ENCODE results near the gene DRAXIN. TPM values are rescaled to one million over a fixed set of nuclear protein-coding genes. Genes with fewer than 3 reads are reported as not detected.

DRAXIN gene
- total RNA-seq, 1 experiment from 2014 or later, result 0.02 TPM

DNA sequence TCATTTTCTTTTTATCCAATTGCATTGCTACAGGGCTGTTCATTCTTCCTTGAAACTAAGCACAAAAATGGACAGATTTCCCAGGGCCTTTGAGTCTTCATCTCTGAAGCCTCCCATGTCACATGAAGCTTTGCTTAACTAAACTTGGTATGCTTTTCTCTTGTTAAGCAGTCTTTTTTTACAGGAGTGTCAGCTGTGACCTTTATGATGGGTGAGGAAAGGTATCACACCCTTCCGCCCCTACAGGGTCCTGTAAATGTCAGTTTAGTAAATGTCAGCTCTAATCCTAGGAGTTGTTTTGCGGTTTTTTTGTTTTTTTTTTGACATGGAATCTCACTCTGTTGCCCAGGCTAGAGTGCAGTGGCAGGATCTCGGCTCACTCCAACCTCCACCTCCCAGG lies 41.8 kb downstream of the DRAXIN start:
- DNase-seq (ENCODE audit: extremely low read depth, low read depth), result no peak

- DNase-seq (ENCODE audit: extremely low read depth, low read depth), result no peak
These were observed 44.0 kb downstream of the DRAXIN start for GRCh38 chr1:11735531-11735853.

DNA sequence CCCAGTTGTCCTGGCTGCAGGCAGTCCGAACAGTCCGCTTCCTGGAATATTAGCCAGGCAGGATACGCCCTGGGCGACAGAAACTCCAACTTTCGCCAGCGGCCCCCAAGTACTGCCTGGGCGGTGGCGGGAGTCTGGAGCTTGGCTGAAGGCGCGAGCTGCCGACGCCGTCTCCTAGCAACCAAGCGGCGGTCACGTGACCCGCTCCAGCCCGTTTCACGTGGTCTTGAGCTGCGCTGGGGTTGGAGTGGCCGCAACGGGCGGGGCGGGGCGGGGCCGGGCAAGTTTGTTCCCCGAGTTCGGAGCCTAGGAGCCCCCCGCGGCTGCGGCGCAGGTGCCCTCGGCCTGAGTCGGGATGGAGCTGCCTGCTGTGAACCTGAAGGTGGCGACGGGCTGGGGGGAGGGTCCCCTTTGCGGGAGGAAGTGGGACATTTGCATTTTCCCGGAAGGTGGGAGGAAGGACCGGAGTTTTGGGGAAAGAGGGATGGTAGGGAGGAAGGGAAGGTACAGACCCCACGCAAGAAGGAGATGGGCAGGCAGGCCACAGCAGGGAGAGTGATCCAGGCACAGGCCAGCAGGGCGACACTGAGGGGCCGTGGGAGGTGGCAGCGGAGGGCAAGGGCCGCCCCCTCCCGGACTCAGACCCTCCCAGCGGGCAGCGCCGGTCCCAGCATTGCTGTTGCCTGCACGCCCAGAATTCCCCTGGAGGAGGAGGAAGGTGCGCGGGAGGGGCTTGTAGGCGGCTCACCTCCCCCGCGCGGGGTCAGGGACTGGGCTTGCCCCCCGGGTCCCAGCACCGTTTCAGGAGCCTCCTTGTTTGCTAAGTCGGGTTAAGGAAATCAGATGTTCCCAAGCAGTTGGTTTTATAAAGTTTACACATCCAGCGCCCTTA lies 44.6 kb downstream of the DRAXIN start, which contains the start of gene AGTRAP:
Gene AGTRAP, plus strand, starts transcription at position 283 of the 892 bp plus-strand sequence. Its CDS starts 73 bp downstream, at position 356.
- peak; percentile 80 for DNase-seq (ENCODE audit: extremely low read depth, low read depth)

DNA sequence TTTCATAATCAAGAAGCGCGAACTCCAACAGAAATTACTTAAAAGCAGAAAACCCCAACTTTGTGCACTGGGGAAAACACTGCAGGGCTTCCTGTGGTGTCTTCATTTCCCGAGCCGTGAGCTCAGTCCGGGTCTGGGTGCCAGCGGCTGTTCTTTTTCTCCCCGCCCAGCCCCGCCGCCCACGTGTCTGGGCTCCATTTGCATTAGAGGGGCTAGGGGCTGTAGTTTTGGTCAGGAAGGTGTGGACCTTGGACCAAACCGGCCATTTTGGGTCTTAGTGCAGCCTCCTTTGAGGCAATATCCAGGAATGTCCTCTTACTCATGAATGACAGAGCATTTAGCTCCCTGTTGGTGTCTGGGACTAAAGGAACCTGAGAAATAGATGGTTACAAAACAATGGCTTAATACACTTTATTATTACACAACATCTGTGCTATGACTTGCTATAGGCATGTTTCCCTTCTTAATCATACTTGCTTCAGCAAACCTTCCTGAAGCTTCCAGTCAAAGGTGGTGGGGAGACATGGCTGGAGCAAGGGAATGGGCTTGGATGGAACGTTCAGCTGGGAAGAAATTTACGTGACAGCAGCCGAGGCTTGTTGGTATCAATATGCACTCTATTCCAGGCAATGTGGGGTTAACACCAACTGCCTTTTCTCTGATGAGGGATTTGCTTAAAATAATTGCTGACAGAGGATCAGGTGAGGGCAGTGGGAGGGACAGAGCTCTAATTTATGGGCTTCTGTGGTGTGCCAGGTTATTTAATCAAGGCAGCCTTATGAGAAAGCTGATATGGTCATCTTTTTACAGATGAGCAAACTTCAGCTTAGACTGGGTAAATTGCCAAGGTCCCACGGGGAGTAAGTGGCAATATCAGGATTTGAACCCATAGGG lies 45.5 kb downstream of the DRAXIN start:
- DNase-seq (ENCODE audit: extremely low read depth, low read depth), result no peak

GRCh38 chr1:11738096-11738495 lies 46.6 kb downstream of the DRAXIN start:
- no peak for DNase-seq (ENCODE audit: extremely low read depth, low read depth)

DNA sequence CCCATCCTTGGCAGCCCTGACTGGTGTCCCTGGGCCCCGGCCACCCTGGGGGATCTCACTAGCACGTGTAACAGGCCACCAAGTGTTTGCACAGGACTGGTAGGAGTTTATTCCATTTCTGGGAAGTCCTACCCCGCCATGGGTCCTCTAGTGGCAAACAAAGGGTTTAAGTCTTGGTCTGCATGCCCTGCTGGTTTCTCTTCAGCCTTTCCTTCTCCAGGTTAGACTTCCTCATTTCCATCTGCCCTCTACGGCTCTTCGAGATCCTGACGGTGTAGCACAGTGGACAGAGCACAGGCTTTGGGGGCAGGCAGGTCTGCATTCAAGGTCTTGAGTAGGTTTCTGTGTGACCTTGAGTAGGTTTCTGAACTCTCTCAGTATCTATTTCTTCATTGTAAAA lies 47.3 kb downstream of the DRAXIN start:
- no peak for DNase-seq (ENCODE audit: extremely low read depth, low read depth)

DNA sequence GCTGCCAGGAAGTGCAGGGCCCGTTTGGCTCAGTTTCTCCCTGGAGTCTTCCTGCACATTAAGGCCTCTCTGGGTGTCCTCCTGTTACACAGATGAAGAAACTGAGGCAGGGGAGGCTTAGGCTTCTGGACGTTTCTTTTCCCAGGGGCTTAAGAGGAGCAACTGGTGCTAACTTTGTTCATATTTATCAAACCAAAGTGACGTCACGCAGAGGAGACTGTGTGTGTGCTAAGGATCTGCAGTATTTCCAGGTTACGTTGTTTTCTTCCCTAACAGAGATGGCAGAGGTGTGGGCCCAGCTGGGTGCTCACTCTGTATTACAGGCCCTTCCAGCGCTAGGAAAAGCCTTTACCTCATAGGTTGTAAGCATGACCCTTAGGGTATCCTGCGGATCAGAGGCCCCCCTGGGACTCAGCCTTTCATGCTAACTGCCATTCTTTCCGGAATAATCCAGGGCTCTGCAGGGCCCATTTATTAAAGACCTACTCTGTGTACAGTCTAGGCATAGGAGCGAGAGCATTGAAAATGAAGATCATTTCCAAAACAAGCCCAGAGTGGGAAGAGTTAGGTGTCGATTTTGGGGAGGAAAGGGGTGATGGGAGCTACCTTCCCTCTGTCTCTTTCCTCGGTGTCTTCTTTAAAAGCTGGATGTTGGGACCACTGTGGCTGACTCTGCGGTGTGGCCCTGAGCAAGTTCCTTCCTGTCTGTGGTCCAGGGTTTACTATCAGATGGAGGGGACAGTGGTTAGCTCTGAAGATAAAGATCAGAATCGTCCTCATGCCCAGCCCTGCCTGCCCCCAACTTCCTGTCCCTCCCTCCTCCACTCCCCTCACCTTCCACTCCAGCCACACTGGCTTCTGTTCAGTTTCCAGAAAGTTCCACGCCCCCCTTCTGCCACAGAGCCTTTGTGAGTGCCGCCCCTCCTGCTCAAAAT lies 49.0 kb downstream of the DRAXIN start:
- DNase-seq (ENCODE audit: extremely low read depth, low read depth), result no peak

DNA sequence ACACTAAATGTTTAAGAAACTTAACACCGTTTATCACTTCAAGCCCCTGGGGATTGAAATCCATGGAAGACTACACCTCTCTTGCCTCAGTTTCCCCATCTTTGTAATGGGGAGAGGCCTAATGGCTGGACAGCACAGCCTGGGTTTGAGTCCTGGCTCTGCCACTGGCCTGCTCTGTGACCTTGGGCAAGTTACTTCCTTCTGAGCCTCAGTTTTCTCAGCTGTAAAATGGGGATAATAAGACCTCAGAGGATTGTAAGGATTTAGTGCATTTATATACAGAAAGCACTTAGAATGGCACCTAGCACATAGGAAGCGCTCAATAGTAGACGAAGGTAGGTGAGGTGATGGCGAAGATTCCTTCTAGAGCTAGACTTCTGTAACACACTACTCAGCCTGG lies 50.0 kb downstream of the DRAXIN start:
- no peak for DNase-seq (ENCODE audit: extremely low read depth, low read depth)

GRCh38 chr1:11741919-11742558 lies 50.5 kb downstream of the DRAXIN start:
- DNase-seq (ENCODE audit: extremely low read depth, low read depth), result no peak

GRCh38 chr1:11744287-11744686 lies 52.8 kb downstream of the DRAXIN start:
- DNase-seq (ENCODE audit: extremely low read depth, low read depth), result no peak

DNA sequence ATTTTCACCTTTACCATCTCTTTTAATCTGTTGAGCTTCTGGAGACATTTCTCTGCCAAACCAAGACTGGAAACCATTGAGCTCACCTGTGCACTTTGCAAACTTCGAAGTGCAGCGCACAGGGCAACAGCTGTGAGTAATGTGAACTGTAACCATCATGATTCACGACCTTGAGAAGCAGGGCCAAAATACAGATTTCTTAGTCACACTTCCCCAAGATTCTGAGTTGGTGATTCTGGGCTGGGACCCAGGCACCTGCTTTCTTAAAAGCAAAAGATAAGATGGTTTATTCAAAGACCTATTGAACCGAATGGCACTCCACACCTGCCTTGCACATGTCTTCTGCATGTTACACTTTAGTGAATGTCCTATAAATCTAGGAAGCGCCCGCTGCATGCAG lies 54.6 kb downstream of the DRAXIN start:
- no peak for DNase-seq (ENCODE audit: extremely low read depth, low read depth)

- no peak for DNase-seq (ENCODE audit: extremely low read depth, low read depth)
These were observed 55.4 kb downstream of the DRAXIN start for GRCh38 chr1:11746795-11747487.

DNA sequence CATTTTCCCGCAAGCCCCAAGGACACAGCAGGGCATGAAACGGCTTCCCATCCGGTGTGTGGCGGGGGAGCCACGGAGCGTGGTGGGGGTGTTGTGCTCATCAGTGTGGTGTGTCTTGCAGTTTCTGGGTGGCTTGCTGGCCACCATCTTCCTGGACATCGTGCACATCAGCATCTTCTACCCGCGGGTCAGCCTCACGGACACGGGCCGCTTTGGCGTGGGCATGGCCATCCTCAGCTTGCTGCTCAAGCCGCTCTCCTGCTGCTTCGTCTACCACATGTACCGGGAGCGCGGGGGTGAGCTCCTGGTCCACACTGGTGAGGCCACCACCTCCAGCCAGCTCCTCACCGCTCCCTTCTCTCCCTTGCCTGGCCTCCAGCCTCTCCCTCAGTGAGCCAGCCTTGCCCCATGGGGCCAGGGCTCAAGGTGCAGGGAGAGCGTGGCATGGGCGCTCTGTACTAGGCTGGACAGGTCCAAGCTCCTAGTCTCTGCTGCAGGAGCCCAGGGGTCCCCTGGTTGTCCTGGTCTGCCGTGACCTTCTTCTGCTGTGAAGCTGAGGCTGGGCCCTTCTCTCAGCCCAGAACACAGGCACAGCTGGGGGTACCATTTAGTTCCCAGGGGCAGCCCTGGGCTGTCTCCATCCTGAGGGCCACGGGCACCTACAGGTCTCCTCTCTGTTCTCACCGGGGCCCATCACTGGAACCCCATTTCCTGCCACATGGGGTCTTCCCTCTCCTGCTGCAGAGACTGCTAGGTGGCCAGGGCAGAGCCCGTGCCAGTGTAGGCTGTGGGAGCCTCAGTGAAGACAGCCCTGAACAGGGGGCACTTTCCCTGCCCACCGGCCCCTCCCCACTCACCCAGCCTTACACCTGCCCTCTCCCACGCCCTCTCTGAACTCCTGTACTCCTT lies 57.0 kb downstream of the DRAXIN start:
- no peak for DNase-seq (ENCODE audit: extremely low read depth, low read depth)

DNA sequence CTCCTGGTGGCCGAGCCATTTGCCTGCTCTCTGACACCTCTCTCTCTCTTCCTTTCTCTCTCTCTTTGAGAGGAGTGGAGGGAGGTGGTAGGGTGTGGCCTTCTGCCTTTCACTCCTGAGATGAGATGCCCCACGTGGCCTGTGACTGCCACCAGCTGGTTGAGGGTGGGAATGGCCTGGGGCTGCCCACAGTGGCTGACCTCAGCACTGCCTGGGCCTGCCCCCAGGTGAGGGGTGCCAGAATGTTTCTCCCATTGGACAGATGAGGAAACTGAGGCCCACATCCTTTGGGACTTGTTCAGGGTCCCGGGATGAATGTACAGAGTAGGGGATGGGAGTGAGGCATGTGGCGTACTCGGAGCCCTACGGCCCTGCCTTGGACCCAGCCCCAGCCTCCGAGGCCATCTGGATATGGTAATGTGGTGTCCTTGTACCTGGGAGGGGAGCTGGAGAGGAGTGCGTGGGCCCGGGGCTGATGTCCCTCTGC lies 57.7 kb downstream of the DRAXIN start:
- no peak for DNase-seq (ENCODE audit: extremely low read depth, low read depth)

DNA sequence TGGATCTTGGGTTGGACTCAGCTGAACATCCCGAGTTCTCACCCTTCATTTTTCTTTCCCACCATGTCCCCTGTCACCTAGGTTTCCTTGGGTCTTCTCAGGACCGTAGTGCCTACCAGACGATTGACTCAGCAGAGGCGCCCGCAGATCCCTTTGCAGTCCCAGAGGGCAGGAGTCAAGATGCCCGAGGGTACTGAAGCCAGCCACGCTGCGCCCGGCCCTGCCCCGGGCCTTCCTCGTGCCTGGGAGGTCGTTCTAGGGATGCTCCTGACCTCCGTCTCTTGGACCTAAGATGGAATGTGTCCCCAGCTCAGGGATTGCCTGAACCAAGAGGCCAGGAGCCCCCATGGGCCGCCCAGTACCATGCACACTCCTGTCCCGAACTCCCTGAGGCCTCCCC lies 58.5 kb downstream of the DRAXIN start:
- no peak for DNase-seq (ENCODE audit: extremely low read depth, low read depth)

- DNase-seq (ENCODE audit: extremely low read depth, low read depth), result no peak
These were observed 59.6 kb downstream of the DRAXIN start for GRCh38 chr1:11751087-11751486.

GRCh38 chr1:11752359-11753088 lies 61.0 kb downstream of the DRAXIN start:
- no peak for DNase-seq (ENCODE audit: extremely low read depth, low read depth)
